Stimulated activated CD4-positive, alpha-beta T cell treated with anti-CD3 and anti-CD28 coated beads, Interleukin-1b, Interleukin-23, amount 100 ng/mL, for 1 hour (primary cell): ENCODE data around the gene IQSEC3.
"Not testable (repeated sequence)": the region's sequence is repeated elsewhere in the genome, so short reads cannot be mapped to it uniquely, and the experiment has no call there.

Source experiments
- DNase-seq, 2 donors: peaks; one replicate each; pipeline ENCODE4 v3.0.0-alpha.2; 2020; ENCODE audit warnings: low read depth in 2 of 2

The IQSEC3 gene

GRCh38 chr12:66428-66781 lies at the start of gene IQSEC3:
Gene IQSEC3, plus strand, starts transcription at chr12:66767. Its CDS starts 116 bp downstream, at chr12:66883.
- not testable (repeated sequence) for DNase-seq

- DNase-seq, result not testable (repeated sequence)
Measured at GRCh38 chr12:17370-18340, 48.9 kb upstream of the IQSEC3 start.

GRCh38 chr12:18821-19567 lies 47.6 kb upstream of the IQSEC3 start:
- DNase-seq, result not testable (repeated sequence)

- not testable (repeated sequence) for DNase-seq
Measured at GRCh38 chr12:19906-20305, 46.7 kb upstream of the IQSEC3 start.

GRCh38 chr12:20757-21156 lies 45.8 kb upstream of the IQSEC3 start:
- no peak for DNase-seq

GRCh38 chr12:21301-22189 lies 45.0 kb upstream of the IQSEC3 start:
- no peak for DNase-seq

GRCh38 chr12:22190-22529 lies 44.4 kb upstream of the IQSEC3 start:
- DNase-seq, result no peak

- no peak for DNase-seq
Measured at GRCh38 chr12:22530-23201, 43.9 kb upstream of the IQSEC3 start.

- DNase-seq, result not testable (repeated sequence)
Measured at GRCh38 chr12:27904-28303, 38.7 kb upstream of the IQSEC3 start.

- DNase-seq, result not testable (repeated sequence)
Measured at GRCh38 chr12:38775-39174, 27.8 kb upstream of the IQSEC3 start.

- not testable (repeated sequence) for DNase-seq
Measured at GRCh38 chr12:39555-40265, 26.9 kb upstream of the IQSEC3 start.

- not testable (repeated sequence) for DNase-seq
Measured at GRCh38 chr12:44352-44751, 22.2 kb upstream of the IQSEC3 start.

- DNase-seq, result not testable (repeated sequence)
Measured at GRCh38 chr12:45235-45990, 21.2 kb upstream of the IQSEC3 start.

- not testable (repeated sequence) for DNase-seq
Measured at GRCh38 chr12:45991-46358, 20.6 kb upstream of the IQSEC3 start.

- not testable (repeated sequence) for DNase-seq
Measured at GRCh38 chr12:46542-46941, 20.0 kb upstream of the IQSEC3 start.

GRCh38 chr12:47699-48226 lies 18.8 kb upstream of the IQSEC3 start:
- DNase-seq, result not testable (repeated sequence)

- not testable (repeated sequence) for DNase-seq
Measured at GRCh38 chr12:49149-49548, 17.4 kb upstream of the IQSEC3 start.

- DNase-seq, result not testable (repeated sequence)
Measured at GRCh38 chr12:51087-51486, 15.5 kb upstream of the IQSEC3 start.

GRCh38 chr12:51962-52361 lies 14.6 kb upstream of the IQSEC3 start:
- DNase-seq, result not testable (repeated sequence)
